GM13976 (cell line): ENCODE data around the gene CABLES1.

Experiments
- DNase-seq: peaks from one replicate; pipeline ENCODE4 v3.0.0; 2012; ENCODE audit warnings: low spot score
- CTCF ChIP-seq: IDR thresholded peaks from 2 replicates; pipeline ENCODE4 v1.5.1; 2012; ENCODE audit warnings: borderline replicate concordance, mild to moderate bottlenecking; ENCODE audit not compliant: insufficient read depth; ENCODE audit errors: extremely low read depth, missing control alignments, control extremely low read depth
- in situ Hi-C: fragments of 300-500 bp; cut with MboI; formaldehyde crosslinking; loops from one replicate; pipeline ENCODE4 v1.12.0; 2022; ENCODE audit warnings: low sequenced_read_pairs, mixed read lengths, inconsistent platforms; ENCODE audit not compliant: unreplicated experiment

Gene CABLES1

GRCh38 chr18:23159344-23159743, 24.1 kb downstream of the CABLES1 start:
- TF ChIP-seq CTCF, result no peak
- in situ Hi-C loops, result no loop called here
- no peak for DNase-seq

GRCh38 chr18:23162473-23162872, 27.2 kb downstream of the CABLES1 start:
- TF ChIP-seq CTCF, result no peak
- in situ Hi-C loops, result no loop called here
- DNase-seq, result no peak

GRCh38 chr18:23163786-23164533, 28.7 kb downstream of the CABLES1 start:
- DNase-seq, result no peak
- no peak for TF ChIP-seq CTCF
- in situ Hi-C loops, result no loop called here

GRCh38 chr18:23165271-23166068, 30.2 kb downstream of the CABLES1 start:
- in situ Hi-C loops, result no loop called here
- TF ChIP-seq CTCF, result no peak
- DNase-seq, result no peak

- no peak for TF ChIP-seq CTCF
- no peak for DNase-seq
- in situ Hi-C loops, result no loop called here
These were observed 31.7 kb downstream of the CABLES1 start for GRCh38 chr18:23166891-23167541.

- no peak for DNase-seq
- in situ Hi-C loops, result no loop called here
- TF ChIP-seq CTCF, result no peak
These were observed 34.4 kb downstream of the CABLES1 start for GRCh38 chr18:23169673-23170044.
